ENCODE data around the gene FOLR1.
"Not testable (repeated sequence)": the region's sequence is repeated elsewhere in the genome, so short reads cannot be mapped to it uniquely, and the experiment has no call there.

The FOLR1 gene

GRCh38 chr11:72203163-72203562, 11.2 kb downstream of the FOLR1 start:
- no peak overlapping the region for H3K27ac Mint-ChIP-seq
- H3K27me3 Mint-ChIP-seq (ENCODE audit: low read depth) = peaks cover 4% of the 10 kb centered on the region
- H3K4me1 Mint-ChIP-seq = peaks cover 4% of the 10 kb centered on the region
- no peak for TF ChIP-seq CTCF (IDR thresholded peaks at IDR 0.05; ENCODE audit: unreplicated experiment in 3 of 3)
- no peaks in the 10 kb centered on the region for H3K36me3 Mint-ChIP-seq (ENCODE audit: low read depth)
- H3K4me3 Mint-ChIP-seq = no peak overlapping the region
- no peaks in the 10 kb centered on the region for H3K9me3 Mint-ChIP-seq

GRCh38 chr11:72204886-72205285, 12.9 kb downstream of the FOLR1 start:
- Mint-ChIP-seq H3K27me3 (ENCODE audit: low read depth) (peaks cover 7% of the 10 kb centered on the region), H3K36me3 (ENCODE audit: low read depth) (no peaks in the 10 kb centered on the region), H3K4me1 (peaks cover 4% of the 10 kb centered on the region), H3K9me3 (peaks cover 13% of the 10 kb centered on the region), H3K27ac (no peak overlapping the region), H3K4me3 (no peak overlapping the region)
- TF ChIP-seq CTCF (IDR thresholded peaks at IDR 0.05; ENCODE audit: unreplicated experiment in 3 of 3) = no peak

GRCh38 chr11:72206794-72207193, 14.9 kb downstream of the FOLR1 start:
- peak overlapping the region in 1 of 3 experiments; percentile 74 for H3K27ac Mint-ChIP-seq
- H3K27me3 Mint-ChIP-seq (ENCODE audit: low read depth); H3K4me1 Mint-ChIP-seq; H3K36me3 Mint-ChIP-seq (ENCODE audit: low read depth); H3K4me3 Mint-ChIP-seq: not testable (repeated sequence)
- peaks cover 18% of the 10 kb centered on the region for H3K9me3 Mint-ChIP-seq

- no peak overlapping the region for H3K27ac Mint-ChIP-seq
- H3K36me3 Mint-ChIP-seq (ENCODE audit: low read depth) = no peaks in the 10 kb centered on the region
- H3K9me3 Mint-ChIP-seq = peaks cover 18% of the 10 kb centered on the region
- peaks cover 4% of the 10 kb centered on the region for H3K4me1 Mint-ChIP-seq
- H3K27me3 Mint-ChIP-seq (ENCODE audit: low read depth) = peaks cover 3% of the 10 kb centered on the region
- TF ChIP-seq CTCF (IDR thresholded peaks at IDR 0.05; ENCODE audit: unreplicated experiment in 3 of 3) = no peak
- no peak overlapping the region for H3K4me3 Mint-ChIP-seq
Measured at GRCh38 chr11:72208281-72208680, 16.3 kb downstream of the FOLR1 start.

GRCh38 chr11:72209101-72209500, 17.2 kb downstream of the FOLR1 start:
- no peak overlapping the region for H3K4me3 Mint-ChIP-seq
- H3K27me3 Mint-ChIP-seq (ENCODE audit: low read depth) = peaks cover 6% of the 10 kb centered on the region
- no peak overlapping the region for H3K27ac Mint-ChIP-seq
- peaks cover 4% of the 10 kb centered on the region for H3K4me1 Mint-ChIP-seq
- TF ChIP-seq CTCF (IDR thresholded peaks at IDR 0.05; ENCODE audit: unreplicated experiment in 3 of 3) = no peak
- H3K9me3 Mint-ChIP-seq = peaks cover 18% of the 10 kb centered on the region
- H3K36me3 Mint-ChIP-seq (ENCODE audit: low read depth) = no peaks in the 10 kb centered on the region

GRCh38 chr11:72216638-72217037, 24.7 kb downstream of the FOLR1 start, which contains the start of gene FOLR2:
Gene FOLR2, plus strand, starts transcription at chr11:72216794. Its CDS starts 1,791 bp downstream, at chr11:72218585.
- H3K9me3 Mint-ChIP-seq = no peaks in the 10 kb centered on the region
- TF ChIP-seq CTCF (IDR thresholded peaks at IDR 0.05; ENCODE audit: unreplicated experiment in 3 of 3) = no peak
- H3K4me3 Mint-ChIP-seq = no peak within 1 kb of the TSS
- peaks cover 16% of the 10 kb centered on the region for H3K27me3 Mint-ChIP-seq (ENCODE audit: low read depth)
- H3K36me3 Mint-ChIP-seq (ENCODE audit: low read depth) = no peaks in the 10 kb centered on the region
- no peaks in the 10 kb centered on the region for H3K4me1 Mint-ChIP-seq
- H3K27ac Mint-ChIP-seq = no peak within 1 kb of the TSS
